ENCODE data around the gene CSF1R. TPM values are rescaled to one million over a fixed set of nuclear protein-coding genes. Genes with fewer than 3 reads are reported as not detected.

CSF1R gene
- total RNA-seq, 1 donor from 2014 or later: not detected

GRCh38 chr5:150073677-150074076, 12.7 kb downstream of the CSF1R start:
- FAIRE-seq: no peak

GRCh38 chr5:150073086-150073625, 13.2 kb downstream of the CSF1R start:
- DNase-seq (ENCODE audit: low read depth): no peak
- no peak for FAIRE-seq
- no peaks in the 10 kb centered on the region for H3K27me3 ChIP-seq (ENCODE audit: control insufficient read depth, insufficient read depth, low read length)
- no peaks in the 10 kb centered on the region for H3K36me3 ChIP-seq (ENCODE audit: control insufficient read depth, insufficient read depth, low read length)
- H3K4me3 ChIP-seq (ENCODE audit: low read depth, low read length): no peak overlapping the region
- no peak for TF ChIP-seq CTCF (IDR thresholded peaks at IDR 0.05; ENCODE audit: insufficient read depth, low read length, severe bottlenecking)

More at GRCh38 chr5:150073677-150074076, 12.7 kb downstream of the CSF1R start:
- no peak for TF ChIP-seq CTCF (IDR thresholded peaks at IDR 0.05; ENCODE audit: insufficient read depth, low read length, severe bottlenecking)
- Histone ChIP-seq H3K36me3 (ENCODE audit: control insufficient read depth, insufficient read depth, low read length) (no peaks in the 10 kb centered on the region), H3K27me3 (ENCODE audit: control insufficient read depth, insufficient read depth, low read length) (no peaks in the 10 kb centered on the region), H3K4me3 (ENCODE audit: low read depth, low read length) (no peak overlapping the region)
- no peak for DNase-seq (ENCODE audit: low read depth)

- Histone ChIP-seq H3K36me3 (ENCODE audit: control insufficient read depth, insufficient read depth, low read length) (no peaks in the 10 kb centered on the region), H3K27me3 (ENCODE audit: control insufficient read depth, insufficient read depth, low read length) (no peaks in the 10 kb centered on the region), H3K4me3 (ENCODE audit: low read depth, low read length) (no peak overlapping the region)
- FAIRE-seq (no peak), DNase-seq (ENCODE audit: low read depth) (no peak)
- TF ChIP-seq CTCF (IDR thresholded peaks at IDR 0.05; ENCODE audit: insufficient read depth, low read length, severe bottlenecking): no peak
Measured at GRCh38 chr5:150070821-150071220, 15.5 kb downstream of the CSF1R start.

- Histone ChIP-seq H3K4me3 (ENCODE audit: low read depth, low read length) (no peak overlapping the region), H3K36me3 (ENCODE audit: control insufficient read depth, insufficient read depth, low read length) (no peaks in the 10 kb centered on the region), H3K27me3 (ENCODE audit: control insufficient read depth, insufficient read depth, low read length) (no peaks in the 10 kb centered on the region)
- TF ChIP-seq CTCF (IDR thresholded peaks at IDR 0.05; ENCODE audit: insufficient read depth, low read length, severe bottlenecking): no peak
- FAIRE-seq: peak; percentile 13
- DNase-seq (ENCODE audit: low read depth): no peak
Measured at GRCh38 chr5:150069672-150070627, 16.4 kb downstream of the CSF1R start.

- DNase-seq (ENCODE audit: low read depth): no peak
- no peak for TF ChIP-seq CTCF (IDR thresholded peaks at IDR 0.05; ENCODE audit: insufficient read depth, low read length, severe bottlenecking)
- no peaks in the 10 kb centered on the region for H3K36me3 ChIP-seq (ENCODE audit: control insufficient read depth, insufficient read depth, low read length)
- no peak overlapping the region for H3K4me3 ChIP-seq (ENCODE audit: low read depth, low read length)
- no peaks in the 10 kb centered on the region for H3K27me3 ChIP-seq (ENCODE audit: control insufficient read depth, insufficient read depth, low read length)
- FAIRE-seq: no peak
Measured at GRCh38 chr5:150068961-150069645, 17.3 kb downstream of the CSF1R start.
